Eye (tissue), 1 donor: ENCODE data around the gene ZNF17.

ENCODE experiments used
- DNase-seq: peaks from one replicate; pipeline ENCODE4 v3.0.0-alpha.2; 2015

ZNF17 gene

DNA sequence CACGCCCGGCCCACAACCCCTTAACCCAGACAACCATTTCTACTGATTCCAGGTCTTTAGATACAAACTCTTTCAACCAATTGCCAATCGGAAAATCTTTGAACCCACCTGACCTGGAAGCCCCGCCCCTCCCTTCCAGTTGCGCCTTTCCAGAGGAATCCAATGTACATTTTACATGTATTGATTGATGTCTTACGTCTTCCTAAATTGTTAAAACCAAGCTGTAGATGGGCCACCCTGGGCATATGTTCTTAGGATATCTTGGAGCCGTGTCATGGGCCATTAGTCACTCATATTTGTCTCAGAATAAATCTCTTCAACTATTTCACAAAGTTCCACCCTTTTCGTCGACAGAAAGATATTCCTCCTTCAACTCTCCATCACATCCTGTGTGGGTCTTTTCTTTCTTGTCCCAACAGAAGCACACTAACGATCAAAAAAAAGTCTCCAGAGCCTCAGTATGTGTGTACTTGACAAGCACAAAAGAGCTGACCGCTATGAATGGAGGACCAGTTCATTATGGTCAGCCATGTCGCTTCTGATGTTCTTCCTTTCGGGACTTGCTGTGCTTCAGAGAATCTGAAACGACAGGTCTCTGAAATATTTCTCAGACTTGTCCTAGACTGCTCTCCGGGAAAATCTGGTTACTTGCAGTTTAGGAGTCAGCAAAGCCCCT is 23.6 kb downstream of the ZNF17 start:
- no peak for DNase-seq

DNA sequence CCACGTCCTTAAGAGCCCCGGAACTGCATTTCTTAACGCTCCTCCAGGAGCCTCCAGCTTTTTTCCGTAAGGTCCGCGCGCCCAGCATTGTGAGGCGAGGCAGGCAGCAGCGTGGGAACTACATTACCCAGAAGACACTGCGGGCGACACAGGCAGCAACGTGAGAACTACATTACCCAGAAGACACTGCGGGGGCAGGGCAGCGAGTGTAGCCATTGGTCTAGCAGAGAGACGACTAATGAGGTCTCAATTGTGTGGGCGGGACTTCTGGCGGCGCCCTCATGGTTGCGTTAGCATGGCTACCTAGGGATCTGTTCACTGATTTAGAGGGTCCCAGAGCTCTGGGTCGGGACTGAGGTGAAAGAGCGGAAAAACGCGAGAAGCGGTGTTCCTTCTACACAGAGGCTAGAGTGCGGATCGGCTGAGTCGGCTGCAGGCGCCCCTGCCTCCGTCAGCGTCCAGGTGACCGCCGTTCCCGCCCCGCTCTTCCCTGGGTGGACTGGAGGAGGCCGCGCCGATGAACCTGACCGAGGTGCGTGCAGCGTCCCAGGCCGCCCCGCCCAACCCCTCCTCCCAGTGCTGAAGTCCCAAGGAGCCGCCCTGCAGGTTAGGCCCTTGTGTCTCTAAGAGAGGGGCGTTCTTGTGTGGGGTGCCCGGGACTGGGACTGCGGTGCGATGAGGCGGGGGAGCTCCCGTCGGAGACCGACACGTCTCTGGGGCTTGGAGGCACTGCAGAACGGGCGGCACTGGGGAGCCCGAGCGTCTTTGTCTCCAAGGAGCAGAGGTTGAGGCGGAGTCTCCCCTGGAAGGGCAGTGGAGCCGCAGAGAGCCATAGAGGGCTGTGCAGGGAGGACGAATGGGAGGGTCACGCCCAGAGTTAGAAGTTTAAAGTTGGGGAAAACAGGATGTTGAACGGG is 24.4 kb downstream of the ZNF17 start, which contains the start of gene ZNF749:
Gene ZNF749 (plus strand): TSS at position 264 of the 917 bp plus-strand sequence. CDS start 254 bp downstream, at position 518.
- peak; percentile 100 for DNase-seq

DNA sequence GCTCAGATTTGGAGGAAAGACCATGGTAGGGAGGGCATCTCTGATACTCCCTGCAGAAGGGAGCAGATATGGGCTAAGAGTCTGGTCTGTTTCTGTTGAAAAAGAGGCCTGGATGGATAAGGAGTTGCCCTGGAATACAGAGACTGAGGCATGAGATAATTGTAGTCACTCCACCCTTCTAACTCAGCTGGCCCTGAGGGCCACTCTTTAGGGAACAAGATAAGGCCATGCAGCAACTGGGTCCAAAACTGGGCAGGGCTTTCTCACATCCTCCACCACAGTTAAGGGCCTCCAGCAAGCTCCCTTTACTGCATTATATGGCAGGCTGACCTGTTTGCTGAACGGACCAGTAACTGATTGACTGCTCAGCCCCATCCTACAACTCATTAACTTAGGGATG is 25.5 kb downstream of the ZNF17 start:
- no peak for DNase-seq

GRCh38 chr19:57437931-57438330 is 27.0 kb downstream of the ZNF17 start:
- no peak for DNase-seq

GRCh38 chr19:57438925-57439324 is 28.0 kb downstream of the ZNF17 start:
- DNase-seq = no peak

GRCh38 chr19:57441979-57442752 is 31.2 kb downstream of the ZNF17 start:
- no peak for DNase-seq

GRCh38 chr19:57443121-57443696 is 32.2 kb downstream of the ZNF17 start:
- DNase-seq = no peak

DNA sequence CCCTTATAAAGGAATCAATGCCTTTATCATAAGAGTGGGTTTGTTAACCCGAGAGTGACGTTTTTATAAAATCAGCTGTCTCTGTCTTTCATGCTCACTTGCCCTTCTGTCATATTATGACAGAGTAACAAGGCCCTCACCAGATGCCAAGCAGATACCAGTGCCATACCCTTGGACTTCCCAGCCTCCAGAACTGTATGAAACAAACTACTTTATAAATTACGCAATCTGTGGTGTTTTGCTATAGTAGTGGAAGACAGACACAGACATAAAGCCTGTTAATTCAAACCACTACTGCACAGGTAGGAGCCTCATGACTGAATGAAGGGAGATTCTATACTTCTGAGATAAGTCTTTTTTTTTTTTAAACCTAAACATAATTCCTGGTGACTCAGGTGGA is 41.3 kb downstream of the ZNF17 start:
- no peak for DNase-seq

DNA sequence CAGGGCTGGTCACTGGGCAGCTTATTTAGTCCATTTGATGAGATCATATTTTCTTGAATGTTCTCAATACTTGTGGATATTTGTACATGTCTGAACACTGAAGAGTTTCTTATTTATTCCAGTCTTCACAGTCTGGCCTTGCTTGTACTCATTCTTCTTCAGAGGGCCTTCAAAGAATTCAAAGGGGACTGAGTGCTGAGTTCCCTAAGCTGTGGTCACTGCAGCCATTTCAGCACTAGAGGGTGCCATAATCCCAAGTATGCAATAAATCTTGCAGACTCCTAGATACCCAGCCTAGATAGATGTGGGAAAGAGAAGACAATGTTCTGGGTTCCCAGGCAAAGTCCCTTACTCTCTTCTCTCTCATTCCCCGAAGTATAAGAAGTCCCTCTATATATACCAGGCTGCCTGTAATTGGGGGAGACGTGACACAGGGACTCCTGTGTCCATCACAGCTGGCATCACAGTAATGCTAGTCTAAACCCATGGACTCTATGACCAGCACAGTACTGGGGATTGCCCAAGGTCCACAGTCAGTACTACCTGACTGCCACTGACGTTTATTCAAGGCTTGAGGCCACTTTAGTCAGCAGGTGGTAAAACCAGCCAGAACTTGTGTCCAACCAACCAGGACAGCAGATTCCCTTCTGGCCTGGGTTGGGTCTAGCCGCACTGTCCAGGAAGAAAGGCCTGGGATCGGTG is 54.9 kb downstream of the ZNF17 start:
- no peak for DNase-seq

DNA sequence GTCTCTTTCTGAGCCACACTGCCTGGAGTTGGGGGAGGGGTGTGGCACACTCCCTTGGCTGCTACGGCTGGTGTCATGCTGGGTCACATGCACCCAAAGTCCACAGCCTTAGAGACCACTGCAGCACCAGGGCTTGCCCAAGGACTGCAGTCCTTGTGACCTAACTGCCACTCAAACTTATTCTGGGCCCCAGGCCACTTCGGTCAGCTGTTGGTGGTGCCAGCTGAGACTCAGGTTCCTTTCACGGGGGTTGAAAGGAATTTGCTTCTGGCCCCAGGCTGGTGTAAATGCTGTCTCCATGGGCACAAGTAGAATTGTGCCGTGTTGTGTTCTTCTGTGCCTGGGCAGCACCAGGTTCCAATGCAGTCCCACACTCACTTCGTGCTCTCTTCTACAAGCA is 55.5 kb downstream of the ZNF17 start:
- no peak for DNase-seq
